ENCODE measurements around the gene MAD1L1. TPM values are rescaled to one million over a fixed set of nuclear protein-coding genes. Genes with fewer than 3 reads are reported as not detected.

The MAD1L1 gene
- total and polyA plus RNA-seq, 2 of the 8 experiments (the other 6 are each of a cell fraction or from before 2014, with no cell fraction given), result 40.4 to 44.6 TPM

DNA sequence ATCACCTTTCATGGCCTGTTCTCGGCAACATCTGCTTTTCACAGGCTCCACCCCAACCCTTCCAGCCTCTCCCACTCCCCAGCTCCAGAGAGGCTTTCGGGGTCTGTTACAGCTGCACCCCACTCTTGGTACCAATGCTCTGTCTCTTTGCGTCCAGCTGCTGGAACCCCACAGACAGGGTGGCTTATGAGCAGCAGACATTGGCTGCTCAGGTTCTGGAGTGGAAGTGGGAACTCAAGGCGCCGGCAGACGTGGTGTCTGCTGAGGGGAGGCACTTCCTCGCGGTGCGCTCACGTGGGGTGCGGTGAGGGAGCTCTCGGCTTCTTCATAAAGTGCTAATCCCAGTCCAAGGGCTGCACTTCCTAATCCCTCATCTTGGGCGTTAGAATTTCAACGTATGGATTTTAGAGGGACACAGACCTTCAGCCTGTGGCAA lies 377.0 kb downstream of the MAD1L1 start:
- ChIA-PET POLR2A (ENCODE audit: partially characterized antibody) (no interaction called here), CTCF (ENCODE audit: partially characterized antibody) (interaction anchor here (1.0 to 1.5 kb wide), 3 partner anchors 13 to 28 kb away, joined by 3 to 4 read pairs (median 4); no protein-coding TSS in a partner anchor)
- H3K4me2 ChIP-seq (ENCODE audit: insufficient read depth in 1 of 2, low read depth in 2 of 2, low read length in 2 of 2), result no peak overlapping the region
- no peak overlapping the region for H4K5ac ChIP-seq (ENCODE audit: insufficient read length, low read depth, low read length)
- H3K4me1 ChIP-seq (replicated peaks in 1 of 4; ENCODE audit: control insufficient read depth in 3 of 4, insufficient read depth in 4 of 4, low read length in 3 of 4), result no peaks in the 10 kb centered on the region
- H3K4ac ChIP-seq (replicated peaks; ENCODE audit: insufficient read length, low read depth, low read length), result no peak overlapping the region
- no peak overlapping the region for H2BK20ac ChIP-seq (ENCODE audit: low read length)
- FAIRE-seq (no peak), DNase-seq (ENCODE audit: low read depth in 1 of 2, low spot score in 2 of 2) (no peak)
- no peaks in the 10 kb centered on the region for H3K36me3 ChIP-seq (ENCODE audit: control insufficient read depth in 2 of 4, insufficient read depth in 4 of 4, low read length in 3 of 4)
- no peak overlapping the region for H2AFZ ChIP-seq (ENCODE audit: low read length)
- H4K20me1 ChIP-seq (replicated peaks in 1 of 2; ENCODE audit: control insufficient read depth in 1 of 2, insufficient read depth in 2 of 2, low read length in 2 of 2), result no peaks in the 10 kb centered on the region
- no peak overlapping the region for H2BK15ac ChIP-seq (ENCODE audit: low read length)
- H4K8ac ChIP-seq (ENCODE audit: extremely low read depth, insufficient read depth, low read length), result 0 out of 2 replicates have a peak overlapping the region, but pooled peaks have one; percentile 12
- no peaks in the 10 kb centered on the region for H3K79me2 ChIP-seq (ENCODE audit: control insufficient read depth in 1 of 2, insufficient read depth in 2 of 2, low read length in 2 of 2)
- H2BK12ac ChIP-seq (ENCODE audit: low read depth, low read length), result no peak overlapping the region
- H3K9ac ChIP-seq (replicated peaks in 1 of 4; ENCODE audit: extremely low read depth in 1 of 4, low read depth in 3 of 4, low read length in 3 of 4), result no peak overlapping the region
- no peaks in the 10 kb centered on the region for H3K23me2 ChIP-seq (ENCODE audit: low read depth, low read length)
- TF ChIP-seq TEAD4 (IDR thresholded peaks at IDR 0.05; ENCODE audit: low read depth, low read length), result no peak
- TF ChIP-seq RNF2 (IDR thresholded peaks at IDR 0.05; ENCODE audit: borderline replicate concordance, low read depth, low read length, missing control alignments, poor library complexity, severe bottlenecking), result no peak
- TF ChIP-seq, protein P1, sequence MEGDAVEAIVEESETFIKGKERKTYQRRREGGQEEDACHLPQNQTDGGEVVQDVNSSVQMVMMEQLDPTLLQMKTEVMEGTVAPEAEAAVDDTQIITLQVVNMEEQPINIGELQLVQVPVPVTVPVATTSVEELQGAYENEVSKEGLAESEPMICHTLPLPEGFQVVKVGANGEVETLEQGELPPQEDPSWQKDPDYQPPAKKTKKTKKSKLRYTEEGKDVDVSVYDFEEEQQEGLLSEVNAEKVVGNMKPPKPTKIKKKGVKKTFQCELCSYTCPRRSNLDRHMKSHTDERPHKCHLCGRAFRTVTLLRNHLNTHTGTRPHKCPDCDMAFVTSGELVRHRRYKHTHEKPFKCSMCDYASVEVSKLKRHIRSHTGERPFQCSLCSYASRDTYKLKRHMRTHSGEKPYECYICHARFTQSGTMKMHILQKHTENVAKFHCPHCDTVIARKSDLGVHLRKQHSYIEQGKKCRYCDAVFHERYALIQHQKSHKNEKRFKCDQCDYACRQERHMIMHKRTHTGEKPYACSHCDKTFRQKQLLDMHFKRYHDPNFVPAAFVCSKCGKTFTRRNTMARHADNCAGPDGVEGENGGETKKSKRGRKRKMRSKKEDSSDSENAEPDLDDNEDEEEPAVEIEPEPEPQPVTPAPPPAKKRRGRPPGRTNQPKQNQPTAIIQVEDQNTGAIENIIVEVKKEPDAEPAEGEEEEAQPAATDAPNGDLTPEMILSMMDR (IDR thresholded peaks at IDR 0.05; ENCODE audit: control extremely low read depth in 1 of 3, insufficient read depth in 1 of 3, low read depth in 1 of 3, low read length in 3 of 3), result no peak
- no peak for TF ChIP-seq EZH2 (IDR thresholded peaks at IDR 0.05; ENCODE audit: low read depth, low read length, severe bottlenecking)
- TF ChIP-seq CHD1 (IDR thresholded peaks at IDR 0.05; ENCODE audit: low read depth, low read length), result no peak
- no peak overlapping the region for H3K23ac ChIP-seq (ENCODE audit: insufficient read length)
- no peak overlapping the region for H4K91ac ChIP-seq (replicated peaks; ENCODE audit: insufficient read length, low read length)
- no peaks in the 10 kb centered on the region for H3K27me3 ChIP-seq (replicated peaks in 1 of 4; ENCODE audit: control insufficient read depth in 3 of 4, extremely low read depth in 1 of 4, insufficient read depth in 3 of 4, low read length in 3 of 4)
- no peak overlapping the region for H2BK120ac ChIP-seq (replicated peaks; ENCODE audit: low read depth, low read length)
- no peaks in the 10 kb centered on the region for H3K79me1 ChIP-seq (ENCODE audit: low read depth, low read length)
- H2AK5ac ChIP-seq (ENCODE audit: low read depth, low read length), result no peak overlapping the region
- H3K14ac ChIP-seq (ENCODE audit: insufficient read length), result no peak overlapping the region
- no peak overlapping the region for H3K27ac ChIP-seq (ENCODE audit: low read depth, low read length)
- H2BK5ac ChIP-seq (ENCODE audit: low read depth, low read length), result 0 out of 2 replicates have a peak overlapping the region, but pooled peaks have one; percentile 35
- no peak overlapping the region for H3K56ac ChIP-seq (replicated peaks; ENCODE audit: insufficient read length, low read depth, low read length)
- H3K9me3 ChIP-seq (ENCODE audit: insufficient read depth in 2 of 2, low read depth in 1 of 2, low read length in 1 of 2), result no peaks in the 10 kb centered on the region
- no peak overlapping the region for H3K18ac ChIP-seq (ENCODE audit: extremely low read depth, low read length)
- no peak overlapping the region for H3K4me3 ChIP-seq (ENCODE audit: extremely low read depth in 1 of 4, insufficient read depth in 2 of 4, low read depth in 3 of 4, low read length in 4 of 4)
- WGBS, 2 experiments (ENCODE audit: extremely low coverage in 1 of 2, insufficient coverage in 1 of 2, insufficient read length in 1 of 2, insufficient replicate concordance in 2 of 2, low coverage in 1 of 2, low lambda C conversion rate in 2 of 2, missing lambda C conversion rate in 1 of 2), result 96% methylated on average over 11 of the region's 14 CpGs; no CpG with 5 or more reads in 1 of the 2 experiments
